Activated naive CD4-positive, alpha-beta T cell treated with anti-CD3 and anti-CD28 coated beads, Interleukin-2, amount 10 ng/mL, durations not matched to agents 7 days and 5 days (primary cell): ENCODE results near the gene ZNF598.

Experiments used
- CTCF ChIA-PET: fragments of 350-600 bp; sonication (Branson Sonifier 250); formaldehyde crosslinking; loops from one replicate; lab custom pipeline; 2021; ENCODE audit warnings: antibody characterized with exemption; lab: Charles Lee
- DNase-seq: peaks from one replicate; pipeline ENCODE4 v3.0.0-alpha.2; 2020
- H3K27ac Mint-ChIP-seq: one replicate; pipeline ENCODE4 v1.8.0; 2021; ENCODE audit warnings: mild to moderate bottlenecking, moderate library complexity, mixed read lengths
- H3K27me3 Mint-ChIP-seq: one replicate; pipeline ENCODE4 v1.8.0; 2021; ENCODE audit warnings: mild to moderate bottlenecking, mixed read lengths
- H3K36me3 Mint-ChIP-seq: one replicate; pipeline ENCODE4 v1.8.0; 2021; ENCODE audit warnings: mixed read lengths
- H3K4me1 Mint-ChIP-seq: one replicate; pipeline ENCODE4 v1.8.0; 2021; ENCODE audit warnings: mixed read lengths
- H3K4me3 Mint-ChIP-seq: one replicate; pipeline ENCODE4 v1.8.0; 2021; ENCODE audit warnings: mild to moderate bottlenecking, moderate library complexity, mixed read lengths
- H3K9me3 Mint-ChIP-seq: one replicate; pipeline ENCODE4 v1.8.0; 2021; ENCODE audit warnings: mixed read lengths

Gene ZNF598

DNA sequence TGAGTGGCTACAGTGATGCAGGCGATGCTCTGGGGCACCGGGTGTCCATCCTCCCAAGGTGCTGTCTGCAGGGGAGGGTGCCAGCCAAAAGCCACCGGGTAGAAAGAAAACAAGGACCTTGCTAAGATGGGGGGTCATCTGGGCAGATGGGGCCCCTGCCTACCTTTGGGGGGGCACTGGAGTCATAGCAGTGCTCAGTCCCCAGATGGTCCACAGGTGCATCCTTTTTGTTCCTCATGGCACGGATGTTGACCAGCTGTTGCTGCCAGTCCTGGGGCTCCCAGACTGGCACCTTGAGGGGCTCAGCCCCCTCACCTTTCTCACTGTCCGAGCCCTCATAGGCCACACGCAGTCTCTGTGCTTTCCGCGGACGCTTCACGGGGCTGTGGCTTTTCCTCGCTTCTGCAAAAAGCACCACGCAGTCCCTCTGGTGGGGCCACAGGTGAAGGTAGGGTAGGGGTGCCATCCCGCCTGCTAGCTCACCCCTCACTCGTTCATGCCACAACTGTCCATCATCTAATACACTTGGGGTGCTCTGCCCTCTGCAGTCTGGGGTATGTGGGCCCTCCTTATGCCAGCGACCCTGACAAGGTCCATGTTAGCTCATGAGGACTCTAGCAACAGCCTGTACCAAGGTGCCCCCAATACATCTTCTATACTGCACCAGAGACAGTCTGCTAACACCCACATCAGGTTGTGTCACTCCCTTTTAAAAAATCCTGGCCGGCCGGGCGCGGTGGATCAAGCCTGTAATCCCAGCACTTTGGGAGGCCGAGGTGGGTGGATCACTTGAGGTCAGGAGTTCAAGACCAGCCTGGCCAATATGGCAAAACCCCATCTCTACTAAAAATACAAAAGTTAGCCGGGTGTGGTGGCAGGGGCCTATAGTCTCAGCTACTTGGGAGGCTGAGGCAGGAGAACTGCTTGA, 36.6 kb upstream of the ZNF598 start:
- Mint-ChIP-seq H3K4me3 (peak overlapping the region; percentile 93), H3K27me3 (no peaks in the 10 kb centered on the region), H3K27ac (peak overlapping the region; percentile 82), H3K36me3 (peaks cover 9% of the 10 kb centered on the region), H3K9me3 (no peaks in the 10 kb centered on the region), H3K4me1 (peaks cover 25% of the 10 kb centered on the region)
- DNase-seq: no peak
- CTCF ChIA-PET: interaction anchor here (1.4 to 3.2 kb wide), 3 partner anchors 24 to 94 kb away, joined by 3 to 14 read pairs (median 4); no protein-coding TSS in a partner anchor

DNA sequence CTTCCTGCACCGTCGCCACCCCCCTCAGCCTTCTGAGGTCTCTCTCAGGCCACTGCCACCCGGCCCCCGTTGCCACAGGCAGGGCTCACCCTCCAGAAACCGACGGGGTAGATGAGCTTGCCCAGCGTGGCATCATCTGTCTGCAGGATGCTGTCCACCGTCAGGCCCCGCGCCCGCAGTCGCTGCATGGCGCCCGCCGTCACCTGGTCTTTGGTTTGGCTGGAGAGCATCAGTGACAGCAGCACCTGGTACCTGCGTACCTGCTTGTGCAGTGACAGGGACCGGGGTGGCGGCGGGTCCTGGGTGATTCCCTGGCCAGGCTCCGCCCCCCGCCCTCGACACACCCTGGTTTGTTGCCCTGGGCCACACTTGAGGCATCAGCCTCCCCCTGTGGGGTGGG, 34.9 kb upstream of the ZNF598 start:
- Mint-ChIP-seq H3K27ac (no peak overlapping the region), H3K4me3 (no peak overlapping the region), H3K36me3 (peaks cover 3% of the 10 kb centered on the region), H3K4me1 (peaks cover 25% of the 10 kb centered on the region), H3K27me3 (no peaks in the 10 kb centered on the region), H3K9me3 (no peaks in the 10 kb centered on the region)
- DNase-seq: no peak
- CTCF ChIA-PET: no interaction called here

DNA sequence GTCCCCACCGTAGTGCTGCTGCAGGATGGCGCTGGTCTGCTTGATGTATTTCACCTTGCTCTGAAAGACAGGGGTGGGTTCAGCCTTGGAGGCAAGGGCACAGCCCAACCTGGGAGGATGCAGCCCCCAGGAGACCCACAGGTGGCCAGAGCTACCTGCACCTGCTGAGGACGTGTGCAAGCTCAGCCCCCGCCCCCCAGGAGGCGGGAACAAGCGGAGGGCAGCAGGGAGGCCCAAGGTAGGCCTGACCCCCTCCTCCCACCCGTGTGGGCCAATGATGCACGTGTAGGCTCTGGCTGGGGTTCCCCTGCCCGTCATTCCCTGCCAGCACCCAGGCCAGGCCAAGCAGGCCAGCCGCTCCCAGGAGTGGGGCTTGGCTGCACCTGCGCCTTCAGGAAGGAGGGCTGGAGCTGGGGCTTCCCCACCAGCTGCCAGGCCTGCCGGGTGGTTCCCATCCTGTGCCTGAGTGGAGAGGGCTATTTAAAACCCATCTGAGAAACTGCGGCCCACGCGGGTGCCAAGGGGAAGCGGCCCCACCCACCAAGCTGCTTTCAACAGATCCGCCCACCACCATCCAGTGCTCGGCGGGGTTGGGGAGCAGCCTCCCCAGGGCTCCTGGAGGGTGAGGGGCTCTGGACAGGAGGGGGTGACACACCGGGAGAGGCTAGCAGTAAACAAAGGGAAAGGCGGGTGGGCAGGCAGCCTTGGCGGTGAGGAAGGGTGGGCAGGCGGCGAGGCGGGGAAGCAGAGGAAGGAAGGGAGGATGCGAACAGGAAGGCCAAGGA, 34.2 kb upstream of the ZNF598 start:
- peaks cover 3% of the 10 kb centered on the region for H3K36me3 Mint-ChIP-seq
- H3K27me3 Mint-ChIP-seq: no peaks in the 10 kb centered on the region
- no peak overlapping the region for H3K4me3 Mint-ChIP-seq
- peaks cover 19% of the 10 kb centered on the region for H3K4me1 Mint-ChIP-seq
- DNase-seq: no peak
- H3K27ac Mint-ChIP-seq: no peak overlapping the region
- CTCF ChIA-PET: no interaction called here
- no peaks in the 10 kb centered on the region for H3K9me3 Mint-ChIP-seq

DNA sequence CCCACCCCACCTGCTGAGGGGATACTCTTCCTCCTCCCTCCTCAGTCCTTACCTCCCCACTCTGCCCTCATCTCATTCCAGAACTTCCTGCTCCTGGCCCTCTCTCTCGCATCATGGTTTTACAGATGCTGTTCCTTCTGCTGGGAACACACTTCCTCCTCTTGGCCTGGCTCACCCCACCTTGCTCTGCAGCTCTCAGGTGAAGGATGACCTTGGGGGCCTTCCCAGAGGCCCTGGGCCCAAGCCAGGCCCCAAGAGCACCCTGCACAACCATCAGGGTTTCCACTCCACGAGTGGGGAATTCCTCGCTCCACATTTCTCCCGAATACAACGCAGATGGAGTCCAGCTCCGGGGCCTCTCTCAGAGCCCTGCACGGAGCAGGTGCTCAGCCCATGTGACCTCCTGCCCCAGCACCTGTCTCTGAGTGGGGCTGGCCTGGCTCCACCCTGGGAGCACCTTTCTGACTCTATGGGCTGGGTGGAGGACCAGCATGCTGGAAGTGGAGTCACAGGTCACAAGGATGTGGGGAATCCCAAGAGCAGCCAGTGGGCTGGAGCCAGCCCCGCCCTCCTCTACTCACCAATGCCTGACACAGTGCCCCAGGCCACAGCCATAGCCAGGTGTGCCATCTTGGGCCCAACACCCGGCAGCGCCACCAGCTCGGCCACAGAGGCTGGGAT, 33.5 kb upstream of the ZNF598 start:
- Mint-ChIP-seq H3K4me1 (peaks cover 12% of the 10 kb centered on the region), H3K9me3 (no peaks in the 10 kb centered on the region), H3K4me3 (no peak overlapping the region), H3K36me3 (peaks cover 3% of the 10 kb centered on the region), H3K27ac (no peak overlapping the region), H3K27me3 (no peaks in the 10 kb centered on the region)
- CTCF ChIA-PET: no interaction called here
- DNase-seq: no peak

DNA sequence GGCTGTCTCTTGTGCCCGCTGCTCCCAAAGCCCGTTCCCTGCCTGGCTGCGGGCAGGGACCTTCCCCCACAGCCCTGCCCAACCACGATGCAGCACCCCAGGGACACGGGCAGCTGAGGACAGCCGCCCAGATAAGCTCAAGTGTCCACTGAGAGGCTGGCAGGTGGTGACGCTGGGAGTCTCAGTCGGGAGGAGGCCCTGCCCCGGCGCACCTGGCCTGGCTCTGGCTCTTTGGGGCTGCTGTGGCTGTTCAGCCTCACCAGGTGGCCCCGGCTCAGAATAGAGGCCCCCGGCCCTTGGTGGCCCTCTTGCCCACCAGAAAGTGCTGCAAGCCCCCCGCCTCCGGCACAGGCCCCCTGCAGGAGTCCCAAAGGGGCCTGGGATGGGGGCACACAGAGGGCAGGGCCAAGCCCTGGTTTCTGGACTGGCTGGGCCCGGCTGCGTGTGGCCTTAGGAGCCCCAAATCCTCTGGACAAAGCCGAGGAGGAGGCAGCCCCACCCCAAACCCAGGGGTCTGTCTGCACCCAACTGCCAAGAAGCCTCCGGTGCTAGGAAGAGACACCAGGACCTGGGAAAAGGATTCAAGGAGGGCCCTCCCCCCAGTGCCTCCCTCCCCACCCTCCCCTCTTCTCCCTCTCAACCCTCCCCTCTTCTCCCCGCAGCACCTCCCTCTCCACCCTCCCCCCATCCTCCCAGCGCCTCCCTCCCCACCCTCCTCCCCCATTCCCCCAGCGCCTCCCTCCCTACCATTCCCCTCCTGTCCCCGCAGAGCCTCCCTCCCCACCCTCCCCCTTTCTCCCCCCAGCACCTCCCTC, 32.8 kb upstream of the ZNF598 start:
- DNase-seq: no peak
- CTCF ChIA-PET: no interaction called here
- Mint-ChIP-seq H3K27me3 (no peaks in the 10 kb centered on the region), H3K36me3 (peaks cover 3% of the 10 kb centered on the region), H3K9me3 (no peaks in the 10 kb centered on the region), H3K27ac (no peak overlapping the region), H3K4me3 (no peak overlapping the region), H3K4me1 (peaks cover 11% of the 10 kb centered on the region)

DNA sequence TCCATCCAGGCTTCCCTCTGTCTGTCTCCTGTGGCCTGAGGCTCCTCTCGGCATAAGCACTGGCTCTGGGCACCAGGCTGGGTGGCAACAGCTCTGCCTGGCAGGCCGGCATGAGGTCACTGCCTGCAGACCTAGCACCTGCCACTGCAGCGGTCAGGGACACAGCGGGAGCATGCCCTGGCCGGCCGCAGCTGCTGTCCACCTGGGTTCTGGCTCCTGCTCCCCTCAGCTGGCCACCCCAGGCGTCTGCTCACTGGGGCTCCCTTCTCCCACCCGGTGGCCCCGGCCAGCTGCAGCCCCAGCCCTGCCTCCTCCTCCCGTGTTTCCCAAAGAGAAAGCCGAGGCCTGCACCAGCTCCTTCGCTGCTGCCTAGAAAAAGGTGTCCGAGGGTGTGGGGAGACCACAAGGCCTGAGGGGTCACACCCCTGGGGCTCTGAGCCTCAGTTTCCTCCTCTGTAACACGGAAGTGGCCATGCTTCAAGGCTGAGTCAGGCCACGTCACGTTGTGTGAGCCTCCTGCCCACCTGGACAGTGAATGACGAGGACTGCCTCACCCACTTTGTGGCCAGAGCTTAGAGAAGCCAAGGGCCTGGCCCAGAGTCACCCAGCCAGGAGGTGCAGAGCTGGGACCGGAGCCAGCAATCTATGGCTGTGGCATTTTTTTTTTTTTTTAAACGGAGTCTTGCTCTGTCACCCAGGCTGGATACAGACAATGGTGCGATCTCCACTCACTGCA, 31.3 kb upstream of the ZNF598 start:
- no peaks in the 10 kb centered on the region for H3K27me3 Mint-ChIP-seq
- H3K36me3 Mint-ChIP-seq: no peaks in the 10 kb centered on the region
- H3K4me3 Mint-ChIP-seq: no peak overlapping the region
- no peaks in the 10 kb centered on the region for H3K4me1 Mint-ChIP-seq
- CTCF ChIA-PET: no interaction called here
- no peaks in the 10 kb centered on the region for H3K9me3 Mint-ChIP-seq
- no peak for DNase-seq
- H3K27ac Mint-ChIP-seq: no peak overlapping the region

DNA sequence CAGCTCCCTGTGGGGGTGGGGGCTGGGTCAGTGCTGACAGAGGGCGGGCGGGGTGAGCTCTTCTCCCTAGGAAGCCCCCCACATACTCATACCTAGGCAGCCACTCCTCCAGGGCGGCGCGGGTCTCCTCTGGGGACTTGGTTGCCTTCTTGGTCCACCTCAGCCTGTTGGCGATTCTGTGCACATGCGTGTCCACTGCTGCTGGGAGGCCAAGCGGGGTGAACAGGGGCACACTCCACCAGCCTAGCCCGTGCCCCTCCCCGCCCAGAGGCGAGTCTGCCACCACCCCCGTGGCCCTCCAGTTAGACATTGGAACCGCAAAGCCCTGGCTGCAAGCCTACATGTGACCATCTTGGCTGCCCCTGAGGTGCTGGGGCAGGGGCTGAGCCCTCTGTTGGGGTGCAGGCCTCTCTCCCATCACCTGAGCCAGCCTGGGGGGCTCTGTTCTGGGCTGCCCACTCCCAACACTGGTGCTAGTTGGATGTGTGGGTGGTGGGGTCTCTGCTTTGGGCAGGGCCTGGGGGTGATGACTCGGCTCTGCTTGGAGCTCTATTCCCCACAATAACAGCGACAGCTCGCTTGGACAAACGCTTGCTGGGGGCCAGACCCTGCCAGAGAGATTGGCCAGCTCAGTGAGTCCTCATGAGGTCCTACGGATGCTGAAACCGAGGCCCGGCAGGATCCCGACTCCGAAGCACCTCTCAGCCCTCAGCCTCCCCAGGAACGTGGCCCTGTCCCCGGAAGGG, 30.6 kb upstream of the ZNF598 start:
- Mint-ChIP-seq H3K27me3 (no peaks in the 10 kb centered on the region), H3K36me3 (no peaks in the 10 kb centered on the region), H3K4me3 (no peak overlapping the region), H3K9me3 (no peaks in the 10 kb centered on the region), H3K4me1 (no peaks in the 10 kb centered on the region), H3K27ac (no peak overlapping the region)
- no peak for DNase-seq
- CTCF ChIA-PET: interaction anchor here (1.1 kb wide), 1 partner anchor 36 kb away, joined by 3 read pairs; no protein-coding TSS in a partner anchor

DNA sequence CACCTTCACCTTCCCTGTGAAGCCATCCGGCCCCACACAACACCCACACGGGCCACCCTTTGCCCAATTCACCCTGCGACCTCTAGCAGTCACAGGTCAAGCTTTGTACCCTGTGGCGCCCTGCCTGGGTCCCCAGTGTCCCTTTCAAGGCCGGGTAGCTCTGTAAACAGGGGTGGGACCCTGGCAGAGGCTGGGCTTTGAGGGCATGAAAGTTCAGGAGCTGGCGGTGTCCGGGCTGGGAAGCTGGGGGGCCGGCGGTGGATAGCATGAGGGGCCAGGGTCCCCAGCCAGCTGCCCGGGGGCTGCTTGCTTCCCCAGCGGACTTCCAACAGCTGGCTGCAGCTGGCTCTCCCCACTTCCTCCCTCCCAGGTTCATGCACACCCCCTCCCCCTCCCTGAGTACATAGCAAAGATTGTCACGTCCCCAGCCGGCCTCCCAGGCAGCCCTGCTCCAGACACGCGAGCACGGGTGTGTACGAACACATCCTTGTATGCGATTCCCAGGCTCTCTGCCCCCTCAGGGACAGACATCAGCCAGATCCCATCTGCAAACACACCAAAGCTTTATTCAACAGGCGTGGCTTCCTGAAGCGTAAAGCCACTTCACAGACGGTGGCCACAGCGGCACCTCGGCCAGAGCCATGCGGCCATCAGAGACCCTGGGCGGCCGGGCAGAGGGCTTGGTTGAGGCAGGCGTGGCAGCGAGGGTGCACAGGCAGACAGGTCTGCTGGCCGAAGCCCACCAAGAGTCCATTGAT, 29.8 kb upstream of the ZNF598 start:
- Mint-ChIP-seq H3K4me3 (no peak overlapping the region), H3K27ac (peak overlapping the region; percentile 26)
- CTCF ChIA-PET: interaction anchor here (1.1 kb wide), 1 partner anchor 35 kb away, joined by 3 read pairs; no protein-coding TSS in a partner anchor

DNA sequence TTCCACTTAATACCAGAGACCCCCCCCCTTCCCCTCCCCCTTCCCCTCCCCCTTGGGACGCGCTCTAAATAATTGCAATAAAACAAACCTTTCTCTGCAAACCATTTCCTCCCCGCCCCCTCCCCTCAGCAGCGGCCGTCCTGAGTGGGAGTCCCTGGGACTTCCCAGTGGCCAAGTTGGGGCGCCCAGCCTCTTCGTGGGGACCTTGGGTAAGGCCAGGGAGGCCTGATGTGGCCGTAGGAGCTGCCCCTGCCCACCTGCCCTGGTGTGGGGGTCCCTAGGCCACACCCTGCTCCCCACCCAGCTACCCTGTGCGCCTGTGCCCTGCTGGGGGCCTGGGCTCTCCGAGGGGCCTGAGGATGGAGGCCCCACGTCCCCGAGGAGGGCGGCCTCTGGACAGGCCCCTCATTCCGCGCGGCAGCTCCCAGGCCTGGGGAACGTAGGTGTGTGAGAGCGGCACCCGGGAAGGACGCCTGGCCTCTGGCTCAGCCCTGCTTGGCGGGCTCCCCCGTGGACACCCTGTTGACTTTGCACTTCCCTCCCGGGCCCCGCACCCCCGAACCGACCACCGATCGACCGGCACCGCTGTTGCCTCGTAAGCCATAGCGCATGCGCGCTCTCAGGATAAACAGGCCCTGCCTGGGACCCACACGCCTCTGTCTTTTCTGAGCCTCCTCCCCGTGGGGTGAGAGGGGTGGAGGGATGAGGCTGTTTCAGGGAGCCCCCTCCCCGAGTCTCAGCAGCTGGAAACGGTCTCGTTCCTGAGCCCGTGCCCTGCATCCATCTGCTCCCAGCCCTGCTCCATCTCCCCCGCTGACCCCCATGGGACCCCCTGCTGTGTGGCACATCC, 29.0 kb upstream of the ZNF598 start:
- H3K27me3 Mint-ChIP-seq: peaks cover 4% of the 10 kb centered on the region
- no peaks in the 10 kb centered on the region for H3K36me3 Mint-ChIP-seq
- no peak overlapping the region for H3K4me3 Mint-ChIP-seq
- CTCF ChIA-PET: interaction anchor here (1.0 kb wide), 1 partner anchor 9 kb away, joined by 3 read pairs; no protein-coding TSS in a partner anchor
- H3K9me3 Mint-ChIP-seq: no peaks in the 10 kb centered on the region
- H3K4me1 Mint-ChIP-seq: no peaks in the 10 kb centered on the region
- DNase-seq: no peak
- H3K27ac Mint-ChIP-seq: no peak overlapping the region

More for the DNA sequence above, 29.8 kb upstream of the ZNF598 start:
- no peaks in the 10 kb centered on the region for H3K36me3 Mint-ChIP-seq
- H3K27me3 Mint-ChIP-seq: peaks cover 4% of the 10 kb centered on the region
- DNase-seq: no peak
- no peaks in the 10 kb centered on the region for H3K9me3 Mint-ChIP-seq
- H3K4me1 Mint-ChIP-seq: no peaks in the 10 kb centered on the region

DNA sequence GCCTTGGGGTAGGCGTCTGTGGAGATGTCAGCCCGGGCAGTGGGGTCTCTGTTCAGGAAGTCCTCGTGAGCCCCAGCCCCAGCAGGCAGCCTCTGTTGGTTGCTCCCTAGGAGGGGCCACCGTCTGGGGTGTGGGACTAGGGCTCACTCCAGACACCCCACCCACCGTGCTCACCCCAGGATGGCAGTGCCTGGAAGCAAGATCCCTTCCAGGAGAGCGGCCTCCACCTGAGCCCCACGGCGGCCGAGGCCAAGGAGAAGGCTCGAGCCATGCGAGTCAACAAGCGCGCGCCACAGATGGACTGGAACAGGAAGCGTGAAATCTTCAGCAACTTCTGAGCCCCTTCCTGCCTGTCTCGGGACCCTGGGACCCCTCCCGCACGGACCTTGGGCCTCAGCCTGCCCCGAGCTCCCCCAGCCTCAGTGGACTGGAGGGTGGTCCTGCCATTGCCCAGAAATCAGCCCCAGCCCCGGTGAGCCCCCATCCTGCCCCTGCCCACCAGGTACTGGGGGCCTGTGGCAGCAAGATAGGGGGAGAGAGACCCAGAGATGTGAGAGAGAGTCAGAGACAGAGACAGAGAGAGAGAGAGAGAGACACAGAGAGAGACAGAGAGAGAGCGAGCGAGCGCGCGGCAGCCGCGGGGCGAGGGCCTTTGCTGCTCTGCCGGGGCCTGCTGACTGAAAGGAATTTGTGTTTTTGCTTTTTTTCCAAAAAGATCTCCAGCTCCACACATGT, 28.2 kb upstream of the ZNF598 start:
- H3K4me1 Mint-ChIP-seq: no peaks in the 10 kb centered on the region
- no peak for DNase-seq
- no peak overlapping the region for H3K27ac Mint-ChIP-seq
- H3K4me3 Mint-ChIP-seq: no peak overlapping the region
- CTCF ChIA-PET: interaction anchor here (1.0 kb wide), 1 partner anchor 9 kb away, joined by 3 read pairs; no protein-coding TSS in a partner anchor
- H3K9me3 Mint-ChIP-seq: no peaks in the 10 kb centered on the region
- no peaks in the 10 kb centered on the region for H3K36me3 Mint-ChIP-seq
- peaks cover 4% of the 10 kb centered on the region for H3K27me3 Mint-ChIP-seq

DNA sequence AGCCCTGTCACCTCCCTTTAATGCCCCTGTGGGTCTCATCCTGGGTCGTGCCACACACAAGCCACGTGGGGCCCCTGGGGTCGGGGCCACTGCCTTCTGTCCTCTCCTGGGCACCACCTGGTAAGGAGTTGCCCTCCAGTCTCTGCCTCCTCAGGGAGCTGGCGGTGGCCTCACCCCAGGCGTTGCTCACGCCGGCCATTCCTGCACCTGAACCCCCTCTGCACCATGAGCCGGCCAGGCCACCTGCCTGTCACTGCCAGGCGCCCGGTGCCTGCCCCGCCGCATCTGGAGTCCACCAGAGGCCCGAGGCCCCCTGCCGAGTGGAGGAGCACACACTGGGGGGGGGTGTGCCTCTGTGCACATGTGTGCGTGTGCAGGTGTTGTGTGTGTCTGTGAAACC, 27.5 kb upstream of the ZNF598 start:
- no peaks in the 10 kb centered on the region for H3K4me1 Mint-ChIP-seq
- CTCF ChIA-PET: no interaction called here
- H3K36me3 Mint-ChIP-seq: no peaks in the 10 kb centered on the region
- H3K4me3 Mint-ChIP-seq: no peak overlapping the region
- H3K27me3 Mint-ChIP-seq: peaks cover 10% of the 10 kb centered on the region
- H3K27ac Mint-ChIP-seq: no peak overlapping the region
- H3K9me3 Mint-ChIP-seq: no peaks in the 10 kb centered on the region
- DNase-seq: no peak
